Measurements from ENCODE around the gene PPEF2.
"Not testable (repeated sequence)": the region's sequence is repeated elsewhere in the genome, so short reads cannot be mapped to it uniquely, and the experiment has no call there.

PPEF2 gene

DNA sequence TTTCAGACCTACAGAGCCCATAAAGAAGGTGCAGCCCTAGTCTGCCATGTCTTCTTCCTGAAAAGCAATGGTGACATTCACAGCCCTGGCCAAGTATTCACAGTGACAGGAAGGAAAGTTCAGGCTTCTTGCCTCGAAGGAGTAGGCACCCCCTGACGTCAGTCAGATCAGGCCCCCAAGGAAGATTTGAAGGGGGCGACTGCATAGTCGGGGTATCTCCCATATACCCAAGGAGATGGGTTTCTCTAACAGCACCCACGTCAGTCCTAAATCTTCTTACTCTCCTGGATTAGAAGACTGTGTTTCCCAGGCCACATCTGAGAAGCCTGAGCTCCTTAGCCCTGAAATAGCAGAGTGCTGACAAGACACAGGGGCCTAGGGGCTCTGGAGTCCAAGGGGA lies at the start of gene PPEF2:
TSS of gene PPEF2 (minus strand) at position 101 of the 400 bp plus-strand sequence. CDS start 6,127 bp downstream, outside the sequence.
- DNase-seq = no peak

DNA sequence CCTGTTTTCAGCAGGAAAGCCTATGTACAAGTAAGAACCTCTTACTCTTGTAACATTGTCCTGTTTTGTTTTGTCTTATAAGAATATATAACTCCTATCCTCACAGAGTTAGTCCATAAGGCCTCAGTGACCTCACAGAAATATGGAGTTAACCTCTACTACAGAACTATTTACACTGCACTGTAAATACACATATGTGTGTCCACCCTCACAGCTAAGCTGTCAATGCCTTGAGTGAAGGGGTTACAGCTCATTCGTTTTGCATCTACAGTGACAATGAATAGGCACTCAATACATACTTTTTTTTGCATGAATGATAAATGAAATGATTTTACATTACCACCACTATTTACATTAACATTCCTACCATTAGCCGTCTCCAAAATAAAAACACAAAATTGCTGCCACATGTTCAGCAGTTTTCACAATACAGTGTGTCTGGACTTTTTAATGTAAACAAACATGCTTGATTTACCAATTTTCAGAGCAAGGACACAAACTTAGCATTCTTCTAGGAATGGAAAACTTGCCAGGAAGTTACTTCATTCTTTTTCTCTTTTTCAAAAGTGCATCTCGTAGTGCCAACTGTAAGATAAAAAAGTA lies 48.1 kb upstream of the PPEF2 start:
- DNase-seq = no peak

GRCh38 chr4:75948822-75949444 lies 46.7 kb upstream of the PPEF2 start:
- no peak for DNase-seq

GRCh38 chr4:75940692-75941253 lies 38.5 kb upstream of the PPEF2 start, which contains the start of gene NAAA:
Gene NAAA (minus strand): TSS chr4:75941013. CDS start chr4:75940949, 64 bp downstream.
- DNase-seq = no peak

- no peak for DNase-seq
These were observed 37.8 kb upstream of the PPEF2 start for GRCh38 chr4:75939890-75940691.

GRCh38 chr4:75935628-75936027 lies 33.4 kb upstream of the PPEF2 start:
- no peak for DNase-seq

DNA sequence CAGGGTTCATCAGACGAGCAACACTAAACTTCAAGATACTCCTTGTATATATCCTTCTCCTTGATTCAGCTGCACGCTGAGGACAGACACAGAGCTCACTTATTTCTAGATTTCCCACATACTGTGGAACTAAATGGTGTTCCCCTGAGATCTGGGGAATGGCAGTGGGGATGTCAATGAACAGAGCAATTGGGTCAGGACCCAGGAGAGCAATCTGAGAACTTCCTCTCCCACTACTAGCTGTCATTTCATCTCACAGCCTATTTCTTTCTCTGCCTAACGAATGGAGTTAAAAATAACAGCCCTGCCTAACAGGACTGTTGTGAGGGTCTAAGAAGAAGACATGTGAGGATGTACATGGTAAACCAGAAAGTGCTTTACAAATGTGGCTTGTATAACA lies 27.9 kb upstream of the PPEF2 start:
- DNase-seq = no peak

- DNase-seq = not testable (repeated sequence)
These were observed 22.7 kb upstream of the PPEF2 start for GRCh38 chr4:75924916-75925315.

- DNase-seq = no peak
These were observed 22.1 kb upstream of the PPEF2 start for GRCh38 chr4:75924309-75924827.

GRCh38 chr4:75922588-75922987 lies 20.3 kb upstream of the PPEF2 start:
- no peak for DNase-seq

GRCh38 chr4:75921910-75922309 lies 19.7 kb upstream of the PPEF2 start:
- DNase-seq = no peak

DNA sequence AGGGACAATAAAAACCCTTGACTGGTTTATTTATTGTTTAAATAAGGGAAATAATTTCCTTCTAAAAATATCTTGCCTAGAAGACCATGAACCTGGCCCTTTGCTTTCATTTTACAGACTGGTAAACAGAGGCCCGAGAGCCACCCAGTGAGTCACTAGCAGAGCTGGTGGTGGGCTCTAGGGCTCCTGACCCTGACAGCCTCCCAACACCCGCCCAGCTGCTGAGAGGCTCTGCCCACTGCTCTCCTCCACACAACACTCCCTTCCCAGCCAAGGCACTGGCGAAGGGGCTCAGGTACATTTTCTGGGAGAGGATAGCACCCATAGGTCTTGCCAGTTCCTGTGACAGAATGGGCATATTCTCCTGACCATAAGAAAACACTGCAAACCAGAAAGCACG lies 18.1 kb upstream of the PPEF2 start:
- DNase-seq = no peak

DNA sequence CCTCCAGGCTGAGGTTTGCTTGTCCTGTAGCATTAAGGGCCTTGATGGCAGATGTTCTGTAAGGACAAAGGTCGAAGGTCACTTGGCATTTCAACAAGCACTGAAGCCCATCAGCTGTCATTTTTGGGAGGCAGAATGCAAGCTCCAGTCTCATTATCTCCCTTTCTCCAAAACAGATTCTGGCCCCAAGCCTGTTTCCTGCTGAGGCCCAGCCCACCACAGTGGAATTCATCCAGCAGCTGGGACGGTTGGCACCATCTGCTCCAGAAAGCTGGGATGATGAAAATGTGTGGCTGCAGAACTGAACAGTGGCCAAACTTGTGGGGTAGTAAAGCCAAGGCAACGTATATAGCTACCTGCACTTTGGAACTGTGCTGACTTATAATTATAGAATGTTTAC lies 17.7 kb upstream of the PPEF2 start:
- DNase-seq = no peak

DNA sequence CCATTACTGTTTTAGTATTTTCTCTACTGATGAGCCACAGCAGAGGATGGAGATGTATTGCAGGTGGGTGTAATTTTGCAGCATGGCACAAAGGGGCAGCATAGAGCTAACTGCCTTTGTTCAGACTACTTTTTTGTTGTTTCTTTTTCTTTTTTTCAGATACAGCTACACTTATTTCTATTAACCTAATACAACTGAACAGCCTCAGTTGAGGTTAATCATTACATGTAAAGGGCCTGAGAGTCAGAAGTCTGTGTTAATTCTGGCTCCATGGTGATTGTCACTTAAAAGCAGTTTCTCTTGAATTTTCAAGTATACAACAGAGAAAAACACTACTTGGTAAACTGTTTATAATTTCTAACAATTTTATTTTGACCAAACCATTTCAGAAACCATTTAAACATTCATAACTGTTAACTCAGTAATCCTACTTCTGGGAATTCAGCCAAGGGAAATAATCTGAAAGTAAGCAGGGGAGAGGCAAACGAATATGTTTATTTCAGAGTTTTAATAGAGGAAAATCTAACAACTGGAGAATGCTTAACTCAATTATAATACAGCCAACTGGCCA lies 13.9 kb upstream of the PPEF2 start:
- no peak for DNase-seq

- DNase-seq = no peak
These were observed 10.7 kb upstream of the PPEF2 start for GRCh38 chr4:75912968-75913367.

DNA sequence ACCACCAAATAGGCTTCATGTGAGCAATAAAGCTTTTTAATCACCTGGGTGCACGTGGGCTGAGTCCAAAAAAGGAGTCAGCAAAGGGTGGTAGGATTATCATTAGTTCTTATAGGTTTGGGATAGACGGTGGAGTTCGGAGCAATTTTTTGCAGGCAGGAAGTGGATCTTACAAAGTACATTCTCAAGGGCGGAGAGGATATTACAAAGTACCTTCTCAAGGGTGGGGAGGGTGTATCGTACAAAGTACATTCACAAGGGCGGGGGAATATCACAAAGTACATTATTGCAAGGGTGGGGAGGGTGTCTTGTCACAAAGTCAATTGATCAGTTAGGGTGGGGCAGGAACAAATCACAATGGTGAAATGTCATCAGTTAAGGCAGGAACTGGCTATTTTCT lies 8.6 kb upstream of the PPEF2 start:
- DNase-seq = not testable (repeated sequence)

DNA sequence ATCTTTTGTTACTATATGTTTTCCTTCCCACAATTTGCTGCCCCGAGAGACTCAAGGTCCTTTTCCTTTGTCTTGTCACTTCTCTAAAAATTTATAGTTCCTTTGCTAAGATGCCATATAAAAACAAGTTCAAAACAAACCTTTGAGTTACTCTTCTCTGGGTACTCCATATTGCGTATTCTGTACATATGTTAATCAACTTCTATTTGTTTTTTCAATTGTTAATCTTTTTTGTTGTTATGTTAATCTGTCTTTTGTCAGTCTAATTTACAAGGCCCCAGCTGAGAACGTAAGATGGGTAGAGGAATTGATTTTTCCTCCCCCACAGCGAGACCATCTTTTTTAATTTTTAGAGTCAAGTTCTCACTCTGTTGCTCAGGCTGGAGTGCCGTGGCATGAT lies 7.2 kb upstream of the PPEF2 start:
- DNase-seq = no peak

- no peak for DNase-seq
These were observed 6.3 kb upstream of the PPEF2 start for GRCh38 chr4:75908555-75908954.

GRCh38 chr4:75907966-75908365 lies 5.7 kb upstream of the PPEF2 start:
- DNase-seq = no peak

GRCh38 chr4:75904076-75904475 lies 1.8 kb upstream of the PPEF2 start:
- no peak for DNase-seq

DNA sequence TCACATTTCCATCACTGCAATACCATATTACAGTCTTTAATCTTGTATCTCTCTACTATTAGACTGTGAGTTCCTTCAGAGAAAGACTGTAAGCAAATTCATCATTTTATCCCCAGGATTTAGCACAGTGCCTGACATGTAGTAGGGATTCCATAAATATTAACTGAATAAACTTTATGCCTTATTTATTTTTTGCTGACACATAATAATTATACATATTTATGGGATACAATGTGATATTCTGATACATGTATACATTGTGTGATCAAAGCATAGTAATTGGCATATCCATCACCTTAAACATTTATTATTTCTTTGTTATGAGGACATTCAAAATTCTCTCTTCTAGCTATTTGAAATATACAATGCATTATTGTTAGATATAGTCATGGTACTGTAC lies 3.7 kb downstream of the PPEF2 start:
- no peak for DNase-seq

DNA sequence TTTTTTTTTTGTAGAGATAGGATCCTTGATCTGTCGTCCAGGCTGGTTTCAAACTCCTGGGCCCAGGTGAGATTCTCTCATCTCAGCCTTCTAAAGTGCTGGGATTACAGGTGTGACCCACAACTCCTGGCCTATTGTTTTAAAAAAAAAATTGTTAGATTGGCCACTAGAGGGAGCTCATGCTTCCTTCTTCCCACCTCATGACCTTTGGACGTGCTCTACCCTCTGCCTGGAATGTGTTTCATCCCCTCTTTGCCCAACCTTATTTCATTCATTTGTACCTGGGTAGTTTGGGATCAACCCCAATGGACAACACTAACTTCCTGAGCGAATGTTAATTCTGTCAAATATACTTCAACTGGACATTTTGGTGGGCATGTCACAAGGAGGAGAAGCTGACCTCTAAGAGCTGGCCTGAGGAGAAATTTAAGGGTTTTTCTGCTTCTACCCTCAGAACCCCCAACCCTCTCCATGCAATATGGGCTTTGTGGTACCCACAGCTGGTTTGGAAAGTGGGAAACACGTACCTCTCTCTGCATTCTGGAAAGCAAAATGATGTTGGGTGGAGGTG lies 6.4 kb downstream of the PPEF2 start:
- no peak for DNase-seq

- DNase-seq = no peak
These were observed 9.7 kb downstream of the PPEF2 start for GRCh38 chr4:75892508-75892907.
